Measurements from ENCODE around the gene FUT9.
A peak's percentile ranks its signal among the peaks of the same experiment; 100 is the strongest.

The FUT9 gene

GRCh38 chr6:96058082-96058481 lies 42.3 kb downstream of the FUT9 start:
- no peaks in the 10 kb centered on the region for H3K4me1 Mint-ChIP-seq
- no peak overlapping the region for H3K4me3 Mint-ChIP-seq

DNA sequence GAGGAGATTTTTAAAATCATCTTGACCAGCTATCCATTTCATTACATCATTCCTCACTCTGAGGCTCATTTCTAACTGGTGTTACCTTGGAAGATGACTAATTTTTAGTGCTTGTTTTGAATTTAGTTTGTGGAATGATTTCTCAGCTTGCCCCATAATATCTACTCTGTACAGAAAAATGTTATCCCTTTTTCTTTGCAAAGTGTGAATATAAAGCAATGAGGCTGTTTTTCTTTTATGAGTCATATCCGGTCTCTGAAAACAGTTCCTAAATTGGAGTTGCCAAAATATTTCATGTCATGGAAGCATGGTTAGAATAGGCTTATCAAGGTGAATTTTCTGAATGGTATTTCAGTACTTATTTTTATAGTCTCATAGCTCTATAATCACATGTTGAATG lies 43.8 kb downstream of the FUT9 start:
- no peaks in the 10 kb centered on the region for H3K9me3 Mint-ChIP-seq
- no peak for TF ChIP-seq CTCF (IDR thresholded peaks at IDR 0.05; ENCODE audit: unreplicated experiment in 3 of 3)
- no peaks in the 10 kb centered on the region for H3K27me3 Mint-ChIP-seq (ENCODE audit: low read depth)
- no peaks in the 10 kb centered on the region for H3K36me3 Mint-ChIP-seq (ENCODE audit: low read depth)
- H3K4me1 Mint-ChIP-seq: no peaks in the 10 kb centered on the region
- H3K27ac Mint-ChIP-seq: no peak overlapping the region
- H3K4me3 Mint-ChIP-seq: no peak overlapping the region

More at GRCh38 chr6:96058082-96058481, 42.3 kb downstream of the FUT9 start:
- no peaks in the 10 kb centered on the region for H3K27me3 Mint-ChIP-seq (ENCODE audit: low read depth)
- H3K27ac Mint-ChIP-seq: peak overlapping the region in 1 of 3 experiments; percentile 10
- TF ChIP-seq CTCF (IDR thresholded peaks at IDR 0.05; ENCODE audit: unreplicated experiment in 3 of 3): no peak
- H3K36me3 Mint-ChIP-seq (ENCODE audit: low read depth): no peaks in the 10 kb centered on the region
- no peaks in the 10 kb centered on the region for H3K9me3 Mint-ChIP-seq

- Mint-ChIP-seq H3K9me3 (no peaks in the 10 kb centered on the region), H3K27ac (no peak overlapping the region), H3K36me3 (ENCODE audit: low read depth) (no peaks in the 10 kb centered on the region), H3K4me3 (no peak overlapping the region), H3K27me3 (ENCODE audit: low read depth) (no peaks in the 10 kb centered on the region), H3K4me1 (no peaks in the 10 kb centered on the region)
- TF ChIP-seq CTCF (IDR thresholded peaks at IDR 0.05; ENCODE audit: unreplicated experiment in 3 of 3): no peak
These were observed 44.5 kb downstream of the FUT9 start for GRCh38 chr6:96060249-96060648.

DNA sequence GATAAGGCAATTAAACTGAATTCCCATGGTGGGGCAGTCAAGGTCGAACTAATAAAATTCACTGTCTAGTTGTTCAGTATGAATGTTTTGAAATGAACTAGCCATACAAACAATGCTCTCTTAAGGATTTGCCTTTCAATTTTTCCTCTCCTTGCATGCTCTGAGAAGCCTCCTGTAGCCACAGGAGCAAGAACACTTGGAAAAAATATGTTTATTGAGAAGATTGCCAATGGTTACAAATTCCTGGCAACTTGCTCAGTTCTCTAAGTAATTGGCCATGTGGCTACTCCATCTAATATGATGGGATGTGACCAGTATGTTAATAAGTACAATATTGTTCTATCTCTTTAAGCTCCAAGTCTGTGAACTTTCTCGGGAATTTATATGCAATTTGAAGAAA lies 49.4 kb downstream of the FUT9 start:
- TF ChIP-seq CTCF (IDR thresholded peaks at IDR 0.05; ENCODE audit: unreplicated experiment in 3 of 3): no peak
- H3K36me3 Mint-ChIP-seq (ENCODE audit: low read depth): no peaks in the 10 kb centered on the region
- H3K27ac Mint-ChIP-seq: no peak overlapping the region
- H3K4me3 Mint-ChIP-seq: no peak overlapping the region
- no peaks in the 10 kb centered on the region for H3K27me3 Mint-ChIP-seq (ENCODE audit: low read depth)
- H3K9me3 Mint-ChIP-seq: no peaks in the 10 kb centered on the region
- no peaks in the 10 kb centered on the region for H3K4me1 Mint-ChIP-seq

GRCh38 chr6:96066376-96066775 lies 50.6 kb downstream of the FUT9 start:
- Mint-ChIP-seq H3K9me3 (no peaks in the 10 kb centered on the region), H3K27me3 (ENCODE audit: low read depth) (no peaks in the 10 kb centered on the region), H3K4me3 (no peak overlapping the region), H3K27ac (no peak overlapping the region), H3K36me3 (ENCODE audit: low read depth) (no peaks in the 10 kb centered on the region), H3K4me1 (no peaks in the 10 kb centered on the region)
- no peak for TF ChIP-seq CTCF (IDR thresholded peaks at IDR 0.05; ENCODE audit: unreplicated experiment in 3 of 3)

DNA sequence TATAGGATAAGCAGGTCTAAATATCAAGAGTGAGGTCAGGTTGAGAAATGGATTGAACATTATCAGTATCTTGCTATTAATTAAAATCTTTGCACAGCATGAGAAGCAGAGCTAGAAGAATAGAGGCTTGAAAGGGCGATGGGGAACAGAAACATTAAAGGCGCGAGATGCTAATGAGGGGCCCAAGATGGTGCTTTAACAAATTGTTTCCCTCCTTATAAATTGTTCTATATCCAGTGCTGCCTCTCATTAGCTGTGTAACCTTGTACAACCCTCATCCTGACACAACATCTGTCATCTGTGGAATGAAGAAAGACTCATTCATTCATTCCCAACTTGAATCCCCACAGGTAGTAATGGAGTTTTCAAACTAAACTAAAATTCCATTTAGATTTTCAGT lies 57.8 kb downstream of the FUT9 start:
- Mint-ChIP-seq H3K27ac (no peak overlapping the region), H3K4me1 (no peaks in the 10 kb centered on the region), H3K36me3 (ENCODE audit: low read depth) (no peaks in the 10 kb centered on the region), H3K9me3 (no peaks in the 10 kb centered on the region), H3K4me3 (no peak overlapping the region), H3K27me3 (ENCODE audit: low read depth) (no peaks in the 10 kb centered on the region)
- TF ChIP-seq CTCF (IDR thresholded peaks at IDR 0.05; ENCODE audit: unreplicated experiment in 3 of 3): no peak

All from nephron (organoid).